ENCODE results near the gene TMEM92.

GRCh38 chr17:50265690-50266315, 8.5 kb upstream of the TMEM92 start:
- no peak for TF ChIP-seq CTCF (conservative IDR thresholded peaks at IDR 0.05; ENCODE audit: low read depth, low read length)
- TF ChIP-seq EZH2 (IDR thresholded peaks at IDR 0.05; ENCODE audit: low read length, unreplicated experiment), result no peak
- no peak for TF ChIP-seq EZH2phosphoT487 (IDR thresholded peaks at IDR 0.05; ENCODE audit: borderline replicate concordance, low read length)
